ENCODE results near the gene TLE7. TPM values are rescaled to one million over a fixed set of nuclear protein-coding genes. Genes with fewer than 3 reads are reported as not detected.
A peak's percentile ranks its signal among the peaks of the same experiment; 100 is the strongest.

Gene TLE7
- not detected in 2 replicates for total RNA-seq (2021)
- not detected for Bru-seq, nascent RNA
- BruChase-seq, experiment 1, labeled RNA remaining after a 2-hour chase: percentile 5 among the genes with signal in this experiment
- BruChase-seq, experiment 2, labeled RNA remaining after a 6-hour chase: not detected
- long read RNA-seq: 0 reads

DNA sequence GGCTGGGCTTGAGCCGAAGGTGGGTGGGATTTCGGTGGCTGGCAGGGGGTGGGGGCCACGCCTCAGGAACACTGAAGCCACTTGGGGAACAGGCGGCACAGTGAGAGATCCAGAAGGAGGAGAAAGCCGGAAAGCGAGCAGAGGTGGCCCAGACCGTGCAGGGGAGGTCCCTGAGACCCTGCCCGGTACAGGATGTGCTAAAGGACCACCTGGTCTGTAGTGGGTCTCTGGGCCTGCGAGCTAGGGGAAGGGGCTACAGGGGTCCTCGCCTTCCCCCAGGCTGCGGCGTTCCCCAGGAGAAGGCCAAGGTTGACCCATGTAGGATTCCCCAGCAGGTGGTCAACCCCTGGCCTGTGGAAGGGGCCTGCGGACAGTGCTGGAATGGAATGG is at the start of gene TLE7:
Gene TLE7, minus strand, starts transcription at position 4 of the 390 bp plus-strand sequence. CDS start 8,730 bp downstream, outside the sequence.
- Histone ChIP-seq H4K20me1 (ENCODE audit: insufficient read depth) (no peaks in the 10 kb centered on the region), H3K79me2 (ENCODE audit: low read depth) (no peaks in the 10 kb centered on the region), H3F3A (ENCODE audit: insufficient read depth, low read depth) (no peaks in the 10 kb centered on the region), H3K27ac (no peak within 1 kb of the TSS), H3K27me3 (ENCODE audit: insufficient read depth, low read depth) (peaks cover 23% of the 10 kb centered on the region), H3K4me1 (replicated peaks; ENCODE audit: insufficient read depth) (no peaks in the 10 kb centered on the region), H3K36me3 (ENCODE audit: low read depth) (no peaks in the 10 kb centered on the region), H3K9me3 (ENCODE audit: insufficient read depth, low read depth) (peaks cover 15% of the 10 kb centered on the region; the same call in 1 of the 2 replicates), H2AFZ (no peak within 1 kb of the TSS), H3K4me3 (no peak within 1 kb of the TSS), H3K4me2 (no peak within 1 kb of the TSS), H3K9me2 (ENCODE audit: insufficient read depth) (no peaks in the 10 kb centered on the region)
- ChIA-PET POLR2A (ENCODE audit: unreplicated experiment) (no interaction called here), CTCF (no interaction called here)
- TF ChIP-seq EZH2 (IDR thresholded peaks at IDR 0.05; ENCODE audit: low read depth): no peak
- TF ChIP-seq, protein P1, sequence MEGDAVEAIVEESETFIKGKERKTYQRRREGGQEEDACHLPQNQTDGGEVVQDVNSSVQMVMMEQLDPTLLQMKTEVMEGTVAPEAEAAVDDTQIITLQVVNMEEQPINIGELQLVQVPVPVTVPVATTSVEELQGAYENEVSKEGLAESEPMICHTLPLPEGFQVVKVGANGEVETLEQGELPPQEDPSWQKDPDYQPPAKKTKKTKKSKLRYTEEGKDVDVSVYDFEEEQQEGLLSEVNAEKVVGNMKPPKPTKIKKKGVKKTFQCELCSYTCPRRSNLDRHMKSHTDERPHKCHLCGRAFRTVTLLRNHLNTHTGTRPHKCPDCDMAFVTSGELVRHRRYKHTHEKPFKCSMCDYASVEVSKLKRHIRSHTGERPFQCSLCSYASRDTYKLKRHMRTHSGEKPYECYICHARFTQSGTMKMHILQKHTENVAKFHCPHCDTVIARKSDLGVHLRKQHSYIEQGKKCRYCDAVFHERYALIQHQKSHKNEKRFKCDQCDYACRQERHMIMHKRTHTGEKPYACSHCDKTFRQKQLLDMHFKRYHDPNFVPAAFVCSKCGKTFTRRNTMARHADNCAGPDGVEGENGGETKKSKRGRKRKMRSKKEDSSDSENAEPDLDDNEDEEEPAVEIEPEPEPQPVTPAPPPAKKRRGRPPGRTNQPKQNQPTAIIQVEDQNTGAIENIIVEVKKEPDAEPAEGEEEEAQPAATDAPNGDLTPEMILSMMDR (conservative IDR thresholded peaks at IDR 0.05): no peak
- BruUV-seq (replicated peaks): no TSS peak
- intact Hi-C loops (cut with micrococcal nuclease; ENCODE audit: unreplicated experiment): no loop called here
- DNase-seq: no peak

DNA sequence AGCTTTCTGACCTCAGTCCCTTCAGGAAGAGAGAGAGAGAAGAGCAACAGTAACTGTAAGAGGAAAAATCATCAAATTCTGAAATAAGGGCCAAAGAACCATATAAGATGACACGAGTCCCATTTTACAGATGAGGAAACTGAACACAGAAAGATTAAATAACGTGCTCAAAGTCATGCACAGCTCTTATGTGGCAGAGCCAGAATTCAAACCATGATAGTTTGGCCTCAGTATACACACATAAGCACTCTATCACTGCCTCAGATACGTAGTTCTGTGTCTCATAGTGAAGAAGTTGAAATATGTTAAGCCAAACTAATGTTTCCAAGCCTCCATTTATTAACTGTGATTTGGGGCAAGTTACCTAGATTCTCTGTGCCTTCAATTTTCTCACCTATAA is 49.2 kb upstream of the TLE7 start:
- ChIA-PET POLR2A (ENCODE audit: unreplicated experiment) (no interaction called here), CTCF (no interaction called here)
- intact Hi-C loops (cut with micrococcal nuclease; ENCODE audit: unreplicated experiment): no loop called here
- no peak for DNase-seq
- TF ChIP-seq, protein P1 (conservative IDR thresholded peaks at IDR 0.05): no peak
- TF ChIP-seq EZH2 (IDR thresholded peaks at IDR 0.05; ENCODE audit: low read depth): no peak
- H3K27me3 ChIP-seq (ENCODE audit: insufficient read depth, low read depth): no peaks in the 10 kb centered on the region
- no peak overlapping the region for H3K4me3 ChIP-seq
- H3K27ac ChIP-seq: no peak overlapping the region
- no peaks in the 10 kb centered on the region for H3K9me2 ChIP-seq (ENCODE audit: insufficient read depth)
- no peak overlapping the region for H3K4me2 ChIP-seq
- H3K79me2 ChIP-seq (ENCODE audit: low read depth): no peaks in the 10 kb centered on the region
- H3K9me3 ChIP-seq (ENCODE audit: insufficient read depth, low read depth): no peaks in the 10 kb centered on the region
- H2AFZ ChIP-seq: no peak overlapping the region
- no peaks in the 10 kb centered on the region for H3K4me1 ChIP-seq (replicated peaks; ENCODE audit: insufficient read depth)
- H3F3A ChIP-seq (ENCODE audit: insufficient read depth, low read depth): no peaks in the 10 kb centered on the region
- H4K20me1 ChIP-seq (ENCODE audit: insufficient read depth): no peaks in the 10 kb centered on the region
- no TSS peak for BruUV-seq (replicated peaks)
- no peaks in the 10 kb centered on the region for H3K36me3 ChIP-seq (ENCODE audit: low read depth)

DNA sequence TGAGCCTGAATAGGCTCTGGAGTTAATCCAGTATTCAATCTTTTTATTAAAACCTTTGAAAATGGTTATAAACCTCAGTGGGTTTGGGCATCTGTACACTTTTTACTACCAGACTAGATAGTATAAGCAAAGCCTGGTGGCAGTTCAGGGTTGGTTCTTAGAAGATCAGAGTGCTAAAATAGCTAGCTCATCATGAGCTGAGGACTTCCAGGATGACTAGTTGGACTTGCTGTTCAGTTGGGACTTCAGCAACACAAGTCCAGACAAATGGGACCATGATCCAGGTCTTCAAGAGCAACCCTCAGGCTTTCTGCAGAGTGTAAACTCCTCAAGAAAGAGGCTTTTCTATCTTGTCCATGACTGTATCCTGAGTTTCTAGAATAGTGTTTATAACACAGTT is 48.5 kb upstream of the TLE7 start:
- ChIA-PET CTCF (interaction anchor here (1.6 kb wide), 1 partner anchor 9 kb away, joined by 5 read pairs; no protein-coding TSS in a partner anchor), POLR2A (ENCODE audit: unreplicated experiment) (interaction anchor here (0.6 kb wide), 1 partner anchor 107 kb away, joined by 6 read pairs; no protein-coding TSS in a partner anchor)
- H3K36me3 ChIP-seq (ENCODE audit: low read depth): no peaks in the 10 kb centered on the region
- no peaks in the 10 kb centered on the region for H4K20me1 ChIP-seq (ENCODE audit: insufficient read depth)
- no peak overlapping the region for H2AFZ ChIP-seq
- no peaks in the 10 kb centered on the region for H3K79me2 ChIP-seq (ENCODE audit: low read depth)
- H3K4me1 ChIP-seq (replicated peaks; ENCODE audit: insufficient read depth): peaks cover 4% of the 10 kb centered on the region; the same call in 1 of the 2 replicates
- intact Hi-C loops (cut with micrococcal nuclease; ENCODE audit: unreplicated experiment): no loop called here
- no peak overlapping the region for H3K4me3 ChIP-seq
- H3K4me2 ChIP-seq: no peak overlapping the region
- H3K9me3 ChIP-seq (ENCODE audit: insufficient read depth, low read depth): no peaks in the 10 kb centered on the region
- no peak for DNase-seq
- TF ChIP-seq, protein P1 (conservative IDR thresholded peaks at IDR 0.05): no peak
- no peak for TF ChIP-seq EZH2 (IDR thresholded peaks at IDR 0.05; ENCODE audit: low read depth)
- BruUV-seq (replicated peaks): no TSS peak
- no peaks in the 10 kb centered on the region for H3K9me2 ChIP-seq (ENCODE audit: insufficient read depth)
- no peaks in the 10 kb centered on the region for H3K27me3 ChIP-seq (ENCODE audit: insufficient read depth, low read depth)
- H3K27ac ChIP-seq: no peak overlapping the region
- H3F3A ChIP-seq (ENCODE audit: insufficient read depth, low read depth): no peaks in the 10 kb centered on the region
